HG03565 (cell line): ENCODE measurements around the gene F8A2.
"Not testable (repeated sequence)": the region's sequence is repeated elsewhere in the genome, so short reads cannot be mapped to it uniquely, and the experiment has no call there.

Source experiments
- ATAC-seq: cut with Tn5 transposase; IDR thresholded peaks from one replicate; pipeline ENCODE4 v1.9.1; 2021; ENCODE audit warnings: mild to moderate bottlenecking, moderate library complexity; ENCODE audit not compliant: unreplicated experiment

The F8A2 gene

GRCh38 chrX:155381843-155382528 is at the start of gene F8A2:
F8A2 (plus strand) TSS chrX:155382095; CDS start chrX:155382115, 20 bp downstream.
- peak; percentile 58 for ATAC-seq

DNA sequence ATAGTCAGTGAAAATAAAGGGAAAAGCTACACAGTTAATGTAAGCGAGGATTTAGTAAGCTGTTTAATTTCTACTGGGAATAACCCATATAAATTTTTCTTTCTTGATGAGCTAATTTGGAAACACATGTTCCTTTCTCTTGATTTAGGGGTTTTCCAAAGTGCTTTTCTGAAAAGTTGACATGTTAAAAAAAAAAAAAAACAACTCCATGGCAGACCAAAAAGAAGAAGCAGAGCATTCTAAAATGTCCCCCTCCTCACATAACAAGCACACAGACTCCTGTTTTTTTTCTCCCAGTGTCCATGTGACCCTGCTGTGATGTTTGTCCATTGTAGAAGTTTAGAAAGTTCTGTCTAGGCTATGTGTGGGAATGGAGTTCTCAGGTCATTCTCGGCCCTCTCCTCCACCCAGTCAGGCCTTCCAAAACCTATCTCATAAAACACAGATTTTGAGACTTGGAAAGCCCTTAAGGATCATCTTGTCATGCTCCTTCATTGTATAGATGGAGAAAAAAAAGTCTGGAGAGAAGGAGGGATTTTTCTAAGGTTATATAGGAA is 48.3 kb upstream of the F8A2 start:
- ATAC-seq: no peak

DNA sequence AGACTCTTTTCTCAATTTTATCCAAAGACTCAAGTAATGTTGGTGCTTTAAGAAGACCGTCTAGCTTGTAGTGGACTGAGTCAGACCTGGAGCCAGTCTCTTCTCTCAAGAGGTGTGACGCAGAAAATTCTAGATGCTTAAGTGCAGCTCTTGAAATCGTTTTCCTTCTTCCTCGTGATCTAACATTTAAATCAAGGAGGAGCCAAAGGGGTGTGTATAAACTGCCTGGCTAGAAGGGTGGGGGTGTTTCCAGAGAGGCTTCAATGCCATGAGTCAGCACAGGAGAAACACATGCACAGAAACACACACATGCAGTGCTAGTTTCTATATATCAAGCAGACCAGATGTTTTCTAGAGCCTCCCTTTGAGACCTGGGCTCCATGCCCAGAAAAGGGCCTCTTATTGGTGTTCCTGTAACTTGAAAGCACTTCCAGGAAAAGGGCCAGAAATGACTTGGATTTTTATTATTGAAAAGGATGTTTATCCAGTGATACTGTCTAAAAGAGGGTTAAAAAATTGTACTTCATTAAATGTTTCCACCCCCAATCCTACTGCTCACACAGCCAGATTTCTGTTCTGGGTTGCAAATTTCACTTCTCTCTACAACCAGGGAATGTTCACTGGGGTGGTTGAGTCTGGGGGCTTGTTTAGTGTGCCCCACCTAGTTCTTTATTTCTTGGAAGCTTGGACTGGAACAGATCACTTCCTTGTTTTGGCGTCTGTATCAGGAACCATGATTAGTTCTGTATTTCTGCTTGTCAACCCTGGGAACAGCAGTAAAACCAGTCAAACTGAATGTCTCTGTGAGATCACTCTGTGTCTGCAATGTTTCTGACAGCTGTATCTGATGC is 47.2 kb upstream of the F8A2 start, which contains the start of gene CLIC2:
TSS of gene CLIC2 (minus strand) at position 129 of the 851 bp plus-strand sequence. CDS start 187 bp downstream, outside the sequence.
- no peak for ATAC-seq

GRCh38 chrX:155335337-155335712 is 46.6 kb upstream of the F8A2 start:
- ATAC-seq: not testable (repeated sequence)

GRCh38 chrX:155345689-155346088 is 36.2 kb upstream of the F8A2 start:
- ATAC-seq: not testable (repeated sequence)

GRCh38 chrX:155349448-155349847 is 32.4 kb upstream of the F8A2 start:
- not testable (repeated sequence) for ATAC-seq

DNA sequence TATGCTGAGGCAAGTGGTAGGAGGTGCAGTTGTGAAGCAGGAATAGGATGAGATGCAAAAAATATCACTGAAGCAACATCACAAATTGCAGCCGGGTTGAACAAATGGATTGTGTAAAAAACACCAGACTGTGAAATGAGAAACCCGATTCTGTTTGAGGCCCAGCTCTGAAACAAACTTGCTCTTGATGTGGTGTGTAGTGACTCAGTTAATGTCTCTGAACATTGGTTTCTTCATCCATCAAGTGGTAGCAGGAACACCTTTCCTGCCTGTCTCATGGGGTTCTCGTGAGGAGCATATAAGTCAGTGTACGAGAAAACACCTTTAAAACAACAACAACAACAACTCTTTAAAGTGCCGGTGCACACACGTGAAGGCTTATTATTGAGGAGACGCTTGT is 18.2 kb upstream of the F8A2 start:
- ATAC-seq: not testable (repeated sequence)

DNA sequence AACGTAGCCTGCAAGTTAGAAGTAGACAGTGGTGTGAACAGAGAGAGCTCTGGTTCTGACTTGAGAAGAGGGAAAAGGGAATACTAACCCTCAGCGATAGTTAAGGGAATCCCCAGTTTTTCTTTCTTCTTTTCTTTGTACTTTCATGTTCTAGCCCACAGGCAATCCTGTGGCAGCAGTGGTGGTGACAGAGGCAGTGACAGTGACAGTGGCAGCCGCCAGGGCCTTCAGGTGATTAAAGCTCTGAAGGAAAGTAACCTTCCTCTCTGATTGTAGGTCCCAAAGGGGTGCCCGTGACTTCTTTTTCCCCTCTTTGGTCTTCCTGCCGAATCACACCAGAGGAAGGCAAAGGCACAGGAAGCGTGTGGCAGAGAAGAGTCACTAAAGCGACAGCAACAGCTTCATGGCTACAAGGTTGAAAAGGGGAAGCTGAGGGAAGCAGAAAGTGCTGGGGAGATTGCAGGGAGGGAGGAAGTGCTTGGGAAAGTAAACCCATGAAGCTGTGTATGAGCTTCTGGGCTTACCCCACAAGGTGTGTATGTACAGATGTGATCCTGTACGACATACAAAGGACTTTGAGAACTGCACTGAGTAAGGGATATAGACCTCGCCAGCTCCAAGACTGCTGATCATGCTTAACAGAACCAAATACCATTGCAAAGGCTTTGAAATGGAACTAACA is 8.0 kb upstream of the F8A2 start:
- ATAC-seq: not testable (repeated sequence)

DNA sequence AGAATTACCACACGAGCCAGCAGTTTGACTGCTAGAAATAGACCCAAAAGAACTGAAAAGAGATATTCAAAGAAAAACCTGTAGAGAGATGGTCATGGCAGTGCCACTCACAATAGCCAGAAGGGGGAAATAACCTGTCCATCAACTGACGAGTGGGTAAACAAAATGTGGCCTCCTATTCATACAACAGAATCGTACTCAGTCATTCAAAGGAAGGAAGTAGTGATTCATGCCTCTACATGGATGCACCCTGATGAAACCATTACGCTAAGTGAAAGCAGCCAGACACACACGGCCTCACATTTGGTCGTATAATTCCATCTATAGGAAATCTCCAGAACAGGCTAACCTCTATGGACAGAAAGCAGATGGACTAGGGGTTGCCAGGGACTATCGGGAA is 2.1 kb upstream of the F8A2 start:
- ATAC-seq: not testable (repeated sequence)

DNA sequence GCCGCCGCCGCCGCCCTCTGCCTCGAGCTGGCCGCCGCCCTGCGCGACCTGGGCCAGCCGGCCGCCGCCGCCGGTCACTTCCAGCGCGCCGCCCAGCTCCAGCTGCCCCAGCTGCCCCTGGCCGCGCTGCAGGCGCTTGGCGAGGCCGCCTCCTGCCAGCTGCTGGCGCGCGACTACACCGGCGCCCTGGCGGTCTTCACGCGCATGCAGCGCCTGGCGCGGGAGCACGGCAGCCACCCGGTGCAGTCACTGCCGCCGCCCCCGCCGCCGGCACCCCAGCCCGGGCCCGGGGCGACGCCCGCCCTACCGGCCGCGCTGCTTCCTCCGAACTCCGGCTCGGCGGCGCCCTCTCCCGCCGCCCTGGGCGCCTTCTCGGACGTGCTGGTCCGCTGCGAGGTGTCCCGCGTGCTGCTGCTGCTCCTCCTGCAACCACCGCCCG is 653 bp downstream of the F8A2 start:
- ATAC-seq: peak; percentile 40

GRCh38 chrX:155389634-155390033 is 7.7 kb downstream of the F8A2 start:
- ATAC-seq: no peak

DNA sequence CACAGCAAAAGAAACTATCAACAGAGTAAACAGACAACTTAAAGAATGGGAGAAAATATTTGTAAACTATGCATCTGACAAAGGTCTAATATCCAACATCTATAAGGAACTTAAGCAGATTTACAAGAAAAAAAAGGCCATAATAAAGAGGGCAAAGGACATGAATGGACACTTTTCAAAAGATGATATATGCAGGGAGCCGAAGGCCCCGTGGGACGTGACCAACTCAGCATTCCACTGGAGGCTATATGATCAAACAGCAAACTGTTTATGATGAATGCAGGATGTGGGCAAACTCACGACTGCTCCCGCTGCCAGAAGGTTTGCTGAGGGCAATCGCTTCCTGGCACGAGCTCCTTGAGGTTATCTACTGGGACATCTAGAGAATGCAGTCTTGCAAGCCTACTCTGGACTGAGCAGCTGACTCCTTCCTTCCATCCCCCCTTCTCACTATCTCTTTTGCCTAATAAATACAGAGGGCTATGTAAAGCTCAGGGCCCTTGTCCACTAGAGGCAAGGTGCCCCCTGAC is 12.9 kb downstream of the F8A2 start:
- ATAC-seq: not testable (repeated sequence)

- ATAC-seq: no peak
Measured at GRCh38 chrX:155406429-155406828, 24.5 kb downstream of the F8A2 start.

DNA sequence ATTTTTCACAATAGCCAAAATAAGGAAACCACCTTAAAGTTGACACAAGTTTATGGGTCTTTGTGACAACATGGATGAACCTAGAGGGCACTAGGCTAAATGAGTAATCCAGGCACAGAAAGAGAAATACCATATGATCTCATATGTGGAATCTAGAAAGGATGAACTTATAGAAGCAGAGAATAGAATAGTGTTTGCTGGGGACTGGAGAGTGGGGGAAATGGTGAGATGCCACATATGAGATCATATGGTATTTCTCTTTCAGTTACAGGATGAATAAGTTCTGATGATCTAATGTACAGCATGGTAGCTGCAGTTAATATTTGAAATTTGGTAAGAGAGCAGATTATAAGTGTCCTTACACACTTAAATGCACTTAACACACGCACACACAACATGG is 35.9 kb downstream of the F8A2 start:
- ATAC-seq: no peak
